Transverse colon (tissue), 4 donors: ENCODE data around the gene CTSV.

Source experiments
- CTCF ChIP-seq, 5 experiments: fragments of 200-600 bp in 3 of 5; fragments of 450-650 bp in 2 of 5; sonication (generic) in 3 of 5; IDR thresholded peaks; 1 replicate in 2 of 5; 2 replicates in 3 of 5; pipeline ENCODE4 v1.5.1; 2016 to 2017; ENCODE audit warnings: antibody characterized with exemption in 5 of 5, inconsistent platforms in 3 of 5, mild to moderate bottlenecking in 2 of 5, moderate library complexity in 1 of 5
- POLR2AphosphoS5 ChIP-seq, 3 donors: sonication (generic); formaldehyde crosslinking; IDR thresholded peaks; one replicate each; pipeline ENCODE4 v1.6.1; 2016; ENCODE audit warnings: antibody characterized with exemption in 3 of 3

- TF ChIP-seq CTCF (IDR thresholded peaks at IDR 0.05) (no peak), POLR2AphosphoS5 (IDR thresholded peaks at IDR 0.05) (no peak)
Observed at GRCh38 chr9:97053717-97054116, 14.8 kb upstream of the CTSV start.
